Body of pancreas (tissue), 4 donors: ENCODE results near the gene OR2A12.

Experiments used
- CTCF ChIP-seq, 7 experiments: fragments of 450-650 bp in 4 of 7; fragments of 200-600 bp in 3 of 7; sonication (generic) in 3 of 7; IDR thresholded peaks; one replicate each; pipeline ENCODE4 v1.5.1; 2016 to 2019; ENCODE audit warnings: antibody characterized with exemption in 7 of 7
- POLR2A ChIP-seq, 3 donors: fragments of 450-650 bp; IDR thresholded peaks; one replicate each; pipeline ENCODE4 v1.6.1; 2016; ENCODE audit warnings: antibody characterized with exemption in 3 of 3, mild to moderate bottlenecking in 2 of 3

DNA sequence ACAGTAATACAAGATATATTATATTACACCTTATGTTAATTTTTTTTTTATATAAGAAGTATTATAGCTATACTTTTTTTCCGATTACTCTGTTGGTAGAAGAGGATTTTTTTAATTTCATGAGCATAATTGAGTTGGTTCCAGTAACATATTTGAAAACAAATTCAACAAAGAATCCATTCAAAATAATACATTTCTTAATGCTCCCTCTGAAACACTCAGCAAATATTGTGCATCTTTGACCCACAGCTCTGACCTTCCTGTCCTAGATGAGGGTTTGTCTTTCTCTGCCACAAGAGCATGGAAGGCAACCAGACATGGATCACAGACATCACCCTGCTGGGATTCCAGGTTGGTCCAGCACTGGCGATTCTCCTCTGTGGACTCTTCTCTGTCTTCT, 23.2 kb downstream of the OR2A12 start, which contains the start of gene OR2A2:
- TF ChIP-seq CTCF (IDR thresholded peaks at IDR 0.05) (no peak), POLR2A (IDR thresholded peaks at IDR 0.05) (no peak)
